Measurements from ENCODE around the gene YWHAH. TPM values are rescaled to one million over a fixed set of nuclear protein-coding genes. Genes with fewer than 3 reads are reported as not detected.

The YWHAH gene
- total and polyA plus RNA-seq, 2 of the 8 experiments (the other 6 are each of a cell fraction or from before 2014, with no cell fraction given), result 146 to 247 TPM

GRCh38 chr22:31911565-31912406, 32.5 kb upstream of the YWHAH start:
- no peak overlapping the region for H2AFZ ChIP-seq (ENCODE audit: low read length)
- H3K36me3 ChIP-seq (ENCODE audit: control insufficient read depth in 2 of 4, insufficient read depth in 4 of 4, low read length in 3 of 4), result 0 out of 8 replicates have a peak, but pooled peaks cover 0 to 1% (median 0%) of the 10 kb centered on the region in 4 experiments
- no peak overlapping the region; the same call in 1 of the 2 replicates for H2BK15ac ChIP-seq (ENCODE audit: low read length)
- no peak overlapping the region for H3K56ac ChIP-seq (replicated peaks; ENCODE audit: insufficient read length, low read depth, low read length)
- H2BK12ac ChIP-seq (ENCODE audit: low read depth, low read length), result no peak overlapping the region
- TF ChIP-seq SUZ12 (IDR thresholded peaks at IDR 0.05; ENCODE audit: low read length) (no peak), POU5F1 (IDR thresholded peaks at IDR 0.05; ENCODE audit: low read depth, low read length) (no peak), SIX5 (IDR thresholded peaks at IDR 0.05; ENCODE audit: low read depth, low read length) (no peak)
- CTCF ChIA-PET (ENCODE audit: partially characterized antibody), result interaction anchor here (0.9 to 1.5 kb wide), 2 partner anchors 59 to 65 kb away, joined by 3 to 5 read pairs; no protein-coding TSS in a partner anchor
- no peaks in the 10 kb centered on the region for H3K79me1 ChIP-seq (ENCODE audit: low read depth, low read length)
- H4K5ac ChIP-seq (ENCODE audit: insufficient read length, low read depth, low read length), result no peak overlapping the region
- H2BK20ac ChIP-seq (ENCODE audit: low read length), result no peak overlapping the region
- no peaks in the 10 kb centered on the region for H3K4me1 ChIP-seq (replicated peaks in 1 of 4; ENCODE audit: control insufficient read depth in 3 of 4, insufficient read depth in 4 of 4, low read length in 3 of 4)
- H3K4me2 ChIP-seq (ENCODE audit: insufficient read depth in 1 of 2, low read depth in 2 of 2, low read length in 2 of 2), result no peak overlapping the region
- no peak overlapping the region for H4K8ac ChIP-seq (ENCODE audit: extremely low read depth, insufficient read depth, low read length)
- H4K20me1 ChIP-seq (replicated peaks in 1 of 2; ENCODE audit: control insufficient read depth in 1 of 2, insufficient read depth in 2 of 2, low read length in 2 of 2), result no peaks in the 10 kb centered on the region
- no peaks in the 10 kb centered on the region for H3K27me3 ChIP-seq (replicated peaks in 1 of 4; ENCODE audit: control insufficient read depth in 3 of 4, extremely low read depth in 1 of 4, insufficient read depth in 3 of 4, low read length in 3 of 4)
- H3K27ac ChIP-seq (ENCODE audit: low read depth, low read length), result no peak overlapping the region
- WGBS, 2 experiments (ENCODE audit: extremely low coverage in 1 of 2, insufficient coverage in 1 of 2, insufficient read length in 1 of 2, insufficient replicate concordance in 2 of 2, low coverage in 1 of 2, low lambda C conversion rate in 2 of 2, missing lambda C conversion rate in 1 of 2), result 87% methylated on average over 7 of the region's 7 CpGs; no CpG with 5 or more reads in 1 of the 2 experiments
- no peak overlapping the region for H3K23ac ChIP-seq (ENCODE audit: insufficient read length)
- no peak for FAIRE-seq
- no peak overlapping the region for H3K9ac ChIP-seq (replicated peaks in 1 of 4; ENCODE audit: extremely low read depth in 1 of 4, low read depth in 3 of 4, low read length in 3 of 4)
- H3K79me2 ChIP-seq (ENCODE audit: control insufficient read depth in 1 of 2, insufficient read depth in 2 of 2, low read length in 2 of 2), result no peaks in the 10 kb centered on the region
- DNase-seq (ENCODE audit: low read depth in 1 of 2, low spot score in 2 of 2), result no peak
- no peak overlapping the region for H3K18ac ChIP-seq (ENCODE audit: extremely low read depth, low read length)
- H3K23me2 ChIP-seq (ENCODE audit: low read depth, low read length), result no peaks in the 10 kb centered on the region
- H2AK5ac ChIP-seq (ENCODE audit: low read depth, low read length), result no peak overlapping the region
- H2BK5ac ChIP-seq (ENCODE audit: low read depth, low read length), result no peak overlapping the region
- no peak overlapping the region for H4K91ac ChIP-seq (replicated peaks; ENCODE audit: insufficient read length, low read length)
- H2BK120ac ChIP-seq (replicated peaks; ENCODE audit: low read depth, low read length), result no peak overlapping the region
- H3K14ac ChIP-seq (ENCODE audit: insufficient read length), result no peak overlapping the region
- POLR2A ChIA-PET (ENCODE audit: partially characterized antibody), result no interaction called here
- no peaks in the 10 kb centered on the region for H3K9me3 ChIP-seq (ENCODE audit: insufficient read depth in 2 of 2, low read depth in 1 of 2, low read length in 1 of 2)
- H3K4me3 ChIP-seq (ENCODE audit: extremely low read depth in 1 of 4, insufficient read depth in 2 of 4, low read depth in 3 of 4, low read length in 4 of 4), result no peak overlapping the region
- H3K4ac ChIP-seq (replicated peaks; ENCODE audit: insufficient read length, low read depth, low read length), result no peak overlapping the region

All from H1 (cell line).